ENCODE results near the gene THOC5.

DNA sequence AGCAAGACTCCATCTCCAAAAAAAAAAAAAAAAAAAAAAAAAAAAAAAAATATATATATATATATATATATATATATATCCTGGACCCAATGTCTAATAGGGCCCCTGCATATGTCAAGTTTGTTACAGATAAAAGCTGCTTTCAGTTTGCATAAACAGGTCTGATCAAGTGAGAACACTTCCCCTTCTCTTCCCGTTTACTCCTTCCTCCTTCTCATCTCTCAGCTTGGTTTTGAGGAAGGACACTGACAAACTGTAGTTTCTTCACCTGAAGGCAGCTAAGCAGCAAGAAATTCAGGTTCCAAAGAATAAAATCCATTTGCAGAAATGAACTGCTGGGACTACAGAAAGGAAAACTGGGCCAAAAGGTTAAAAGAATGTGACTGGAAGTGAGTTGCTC lies 11.7 kb downstream of the THOC5 start:
- TF ChIP-seq CTCF (conservative IDR thresholded peaks at IDR 0.05) (no peak), EZH2 (IDR thresholded peaks at IDR 0.05; ENCODE audit: low read depth) (no peak)
